Forelimb muscle (tissue), 1 donor: ENCODE results near the gene ZNF665. TPM values are rescaled to one million over a fixed set of nuclear protein-coding genes. Genes with fewer than 3 reads are reported as not detected.
"Not testable (repeated sequence)": the region's sequence is repeated elsewhere in the genome, so short reads cannot be mapped to it uniquely, and the experiment has no call there.

Experiments
- DNase-seq: peaks from one replicate; pipeline ENCODE4 v3.0.0-alpha.2; 2013; ENCODE audit warnings: low read depth
- polyA plus RNA-seq: library from polyadenylated mRNA; unstranded; fragments of 120-200 nt; gene quantifications from one replicate; pipeline ENCODE4 v1.2.1, GENCODE V29; 2013; ENCODE audit not compliant: insufficient read length

ZNF665 gene
- polyA plus RNA-seq, 1 donor, result 3.9 TPM

- no peak for DNase-seq
These were observed 35.5 kb downstream of the ZNF665 start for GRCh38 chr19:53157626-53158025.

- DNase-seq, result no peak
These were observed 36.3 kb downstream of the ZNF665 start for GRCh38 chr19:53156850-53157249.

GRCh38 chr19:53147645-53148044 is 45.5 kb downstream of the ZNF665 start:
- DNase-seq, result no peak

GRCh38 chr19:53140351-53140750 is 52.8 kb downstream of the ZNF665 start:
- DNase-seq, result no peak

- DNase-seq, result no peak
These were observed 56.7 kb downstream of the ZNF665 start for GRCh38 chr19:53136432-53136831.

GRCh38 chr19:53132141-53132991 is 60.8 kb downstream of the ZNF665 start, which contains the start of gene ZNF415:
Gene ZNF415, minus strand, starts transcription at chr19:53132910. Its CDS starts 10,234 bp downstream, at chr19:53122676.
- DNase-seq, result peak; percentile 48

GRCh38 chr19:53131727-53132126 is 61.4 kb downstream of the ZNF665 start:
- no peak for DNase-seq

- no peak for DNase-seq
These were observed 62.0 kb downstream of the ZNF665 start for GRCh38 chr19:53131085-53131590.

- DNase-seq, result no peak
These were observed 62.7 kb downstream of the ZNF665 start for GRCh38 chr19:53130506-53130905.

GRCh38 chr19:53126733-53127526 is 66.2 kb downstream of the ZNF665 start:
- not testable (repeated sequence) for DNase-seq

GRCh38 chr19:53123400-53123799 is 69.8 kb downstream of the ZNF665 start:
- DNase-seq, result no peak

Other genes with a start within 250 kb of the ZNF665 start
- 6.6 TPM for gene ZNF816, start 230.5 kb downstream of the ZNF665 start, polyA plus RNA-seq
- not detected for gene ERVV-1, start 179.4 kb downstream of the ZNF665 start, polyA plus RNA-seq
- not detected for gene ERVV-2, start 148.6 kb downstream of the ZNF665 start, polyA plus RNA-seq
- gene ZNF160, start 89.9 kb downstream of the ZNF665 start, polyA plus RNA-seq, result 19.4 TPM
- 10.4 TPM for gene ZNF415, start 60.4 kb downstream of the ZNF665 start, polyA plus RNA-seq
- 6.9 TPM for gene ZNF347, start 34.3 kb downstream of the ZNF665 start, polyA plus RNA-seq
- gene ZNF677, start 61.5 kb upstream of the ZNF665 start, polyA plus RNA-seq, result 26.4 TPM
- not detected for gene VN1R2, start 64.9 kb upstream of the ZNF665 start, polyA plus RNA-seq
- gene VN1R4, start 74.4 kb upstream of the ZNF665 start, polyA plus RNA-seq, result not detected
- 5.1 TPM for gene ZNF845, start 140.4 kb upstream of the ZNF665 start, polyA plus RNA-seq
- 5.8 TPM for gene ZNF525, start 172.3 kb upstream of the ZNF665 start, polyA plus RNA-seq
- gene ZNF765, start 201.8 kb upstream of the ZNF665 start, polyA plus RNA-seq, result 10.4 TPM
- 9.5 TPM for gene ZNF761, start 238.6 kb upstream of the ZNF665 start, polyA plus RNA-seq